Right cardiac atrium (tissue), 5 donors: Measurements from ENCODE around the gene ECE2. TPM values are rescaled to one million over a fixed set of nuclear protein-coding genes. Genes with fewer than 3 reads are reported as not detected.

Source experiments
- ATAC-seq, 2 donors: fragments of 200-7000 bp; cut with Tn5 transposase; one replicate each; pipeline versions ENCODE4 v1.8.0 to v1.9.1; 2020; ENCODE audit warnings: moderate library complexity in 2 of 2, mild to moderate bottlenecking in 1 of 2
- DNase-seq, 3 donors: peaks; one replicate each; pipeline ENCODE4 v3.0.0-alpha.2; 2020
- H3K27ac ChIP-seq: one replicate; pipeline ENCODE4 v1.5.1; 2013; ENCODE audit warnings: mild to moderate bottlenecking, low read length, control low read depth, moderate library complexity
- H3K27me3 ChIP-seq: one replicate; pipeline ENCODE4 v1.6.1; 2013; ENCODE audit not compliant: control insufficient read depth, insufficient read depth
- H3K4me1 ChIP-seq: one replicate; pipeline ENCODE4 v1.6.1; 2013; ENCODE audit warnings: low read length; ENCODE audit not compliant: control insufficient read depth, insufficient read depth
- H3K4me3 ChIP-seq: one replicate; pipeline ENCODE4 v1.5.1; 2013; ENCODE audit warnings: low read length, control low read depth
- H3K9me3 ChIP-seq: one replicate; pipeline ENCODE4 v1.6.1; 2013; ENCODE audit warnings: low read length; ENCODE audit not compliant: control insufficient read depth
- whole genome bisulfite sequencing: extraction: QIAGEN DNeasy Blood & Tissue Kit; methylation state at CpG from one replicate; pipeline ENCODE4 v1.1.7; 2013; 5-methylcytosine and 5-hydroxymethylcytosine counted together
- intact Hi-C, 4 donors: fragments of 100-400 bp; cut with DNase I; formaldehyde crosslinking; loops; one replicate each; pipeline versions ENCODE4 v1.11.0 to v1.14.0; 2022 to 2023
- polyA plus RNA-seq: library from polyadenylated mRNA; stranded (reverse); fragments of 200-250 nt; gene quantifications from one replicate; pipeline ENCODE4 v1.2.3, GENCODE V29; 2013
- total RNA-seq, 4 donors: library from RNA; stranded (reverse); fragmentation: NEBNext Ultra II Directional; extraction: Animal tissue kit (Norgen Biotek cat#: 25700); gene quantifications; one replicate each; pipeline ENCODE4 v1.2.1, GENCODE V29; 2021
- donor health status: healthy with polysubstance abuse.
- donor health status: DM: no; HTN: yes; CAD: no.
- donor health status: DM: no; HTN: no; CAD: no.
- donor health status: DM: no; HTN: yes; CAD: no; lungs with severe emphysema.
- donor health status: DM: yes; HTN: yes; CAD: no.

Gene ECE2
- total and polyA plus RNA-seq, 5 donors = 1.2 to 6.6 (median 2.6) TPM

DNA sequence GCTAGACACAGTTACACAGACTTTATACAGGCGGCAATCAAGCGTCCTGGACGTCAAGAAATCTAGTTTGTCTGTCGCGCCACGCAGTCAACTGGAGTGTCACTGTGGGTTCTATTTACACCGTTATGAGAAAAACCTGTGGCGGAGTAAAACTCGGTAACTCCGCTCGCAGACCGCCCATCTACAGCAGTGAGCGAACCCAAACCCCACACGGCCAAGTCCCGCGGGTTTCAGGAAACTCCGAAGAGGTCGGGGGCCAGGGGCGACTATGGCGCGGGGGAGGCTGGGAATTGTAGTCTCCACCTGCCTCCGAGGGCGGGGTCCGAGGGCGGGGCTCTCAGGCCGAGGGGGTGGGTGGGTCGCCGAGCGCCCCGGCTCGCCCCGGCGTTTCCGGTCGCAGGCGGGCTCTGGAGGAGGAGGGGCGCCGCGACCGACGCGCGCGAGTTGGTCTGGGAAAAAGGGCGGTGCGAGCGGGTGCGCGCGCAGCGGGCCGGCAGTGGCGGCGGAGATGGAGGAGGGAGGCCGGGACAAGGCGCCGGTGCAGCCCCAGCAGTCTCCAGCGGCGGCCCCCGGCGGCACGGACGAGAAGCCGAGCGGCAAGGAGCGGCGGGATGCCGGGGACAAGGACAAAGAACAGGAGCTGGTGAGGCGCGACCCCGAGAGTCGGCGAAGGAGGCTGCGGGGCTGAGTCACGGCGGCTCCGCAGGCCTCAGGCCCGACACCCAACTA is 23.1 kb downstream of the ECE2 start, which contains the start of gene PSMD2:
PSMD2 (plus strand) TSS at position 483 of the 729 bp plus-strand sequence; CDS start at position 509, 26 bp downstream.
- under 1% methylated on average over 78 of the region's 78 CpGs for WGBS
- Histone ChIP-seq H3K9me3 (no peaks in the 10 kb centered on the region), H3K4me3 (peak within 1 kb of the TSS; percentile 89), H3K27ac (peak within 1 kb of the TSS; percentile 89), H3K27me3 (no peaks in the 10 kb centered on the region), H3K4me1 (peaks cover 3% of the 10 kb centered on the region)
- intact Hi-C loops = loop anchor here in 2 of 4 donors (10.0 kb wide), 2 partner anchors 74 to 114 kb away; partner anchors contain the start of genes ABCF3 (in 1 of the 2) and VWA5B2 (in 1 of the 2)
- DNase-seq (peak; percentile 98 to 99 (median 99)), ATAC-seq (peak; percentile 99)

DNA sequence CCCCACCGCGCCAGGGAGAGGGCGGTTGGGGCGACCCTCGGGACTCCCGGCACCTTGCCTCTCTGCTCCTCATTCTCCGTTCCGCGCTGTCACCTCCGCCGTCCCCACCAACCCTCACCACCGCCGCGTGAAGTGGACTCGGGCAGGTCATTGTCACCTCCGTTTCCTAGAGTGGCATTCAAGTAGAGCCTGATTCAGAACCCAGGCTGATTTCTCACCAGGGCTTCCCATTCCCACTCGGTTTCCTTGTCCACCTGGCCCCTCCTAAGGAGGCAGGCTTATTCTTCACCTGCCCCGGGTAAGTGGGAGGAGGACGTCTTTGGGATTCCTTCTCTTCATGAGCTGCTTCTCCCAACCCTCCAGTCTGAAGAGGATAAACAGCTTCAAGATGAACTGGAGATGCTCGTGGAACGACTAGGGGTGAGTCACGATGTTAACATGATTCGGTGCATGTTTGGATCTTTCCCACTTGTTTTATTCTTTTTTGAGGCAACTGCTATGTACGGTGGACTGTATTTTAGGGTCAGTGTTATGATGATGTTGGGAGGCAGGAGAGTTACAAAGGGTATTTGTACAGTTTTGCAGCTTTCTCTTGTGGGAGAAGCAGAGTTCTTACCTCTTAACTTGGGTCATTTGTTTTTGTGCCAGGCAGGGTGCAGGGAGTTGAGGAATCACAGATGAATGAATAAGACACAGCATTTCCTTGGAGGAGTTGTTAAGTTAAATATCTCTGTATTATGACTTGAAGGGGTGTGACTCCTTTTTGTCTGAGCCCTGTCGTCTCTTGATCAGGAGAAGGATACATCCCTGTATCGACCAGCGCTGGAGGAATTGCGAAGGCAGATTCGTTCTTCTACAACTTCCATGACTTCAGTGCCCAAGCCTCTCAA is 23.9 kb downstream of the ECE2 start:
- H3K27me3 ChIP-seq = no peaks in the 10 kb centered on the region
- peaks cover 3% of the 10 kb centered on the region for H3K4me1 ChIP-seq
- H3K9me3 ChIP-seq = no peaks in the 10 kb centered on the region
- H3K4me3 ChIP-seq = peak overlapping the region; percentile 78
- DNase-seq (no peak), ATAC-seq (no peak)
- 16% methylated on average over 29 of the region's 29 CpGs for WGBS
- peak overlapping the region; percentile 4 for H3K27ac ChIP-seq
- intact Hi-C loops = loop anchor here in 2 of 4 donors (10.0 kb wide), 2 partner anchors 75 to 115 kb away; partner anchors contain the start of genes ABCF3 (in 1 of the 2) and VWA5B2 (in 1 of the 2)

- H3K27ac ChIP-seq = no peak overlapping the region
- no peaks in the 10 kb centered on the region for H3K9me3 ChIP-seq
- H3K27me3 ChIP-seq = no peaks in the 10 kb centered on the region
- peaks cover 3% of the 10 kb centered on the region for H3K4me1 ChIP-seq
- intact Hi-C loops = no loop called here
- ATAC-seq (no peak), DNase-seq (no peak)
- WGBS = 71% methylated on average over 3 of the region's 3 CpGs
- H3K4me3 ChIP-seq = peak overlapping the region; percentile 78
These were observed 24.5 kb downstream of the ECE2 start for GRCh38 chr3:184300378-184300720.

DNA sequence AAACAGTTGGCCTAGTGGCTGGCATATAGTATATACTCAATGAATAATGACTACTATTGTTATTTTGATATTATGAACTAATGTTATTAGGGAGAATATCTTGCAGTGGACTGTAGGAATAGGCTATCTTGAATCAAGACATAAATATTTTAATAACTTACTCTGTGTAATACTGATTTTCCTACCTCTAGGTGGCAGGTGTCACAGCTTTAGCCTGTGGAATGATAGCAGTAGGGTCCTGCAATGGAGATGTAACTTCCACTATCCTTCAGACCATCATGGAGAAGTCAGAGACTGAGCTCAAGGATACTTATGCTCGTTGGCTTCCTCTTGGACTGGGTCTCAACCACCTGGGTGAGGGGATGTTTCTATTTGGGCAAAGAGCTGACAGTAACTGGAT is 29.8 kb downstream of the ECE2 start:
- Histone ChIP-seq H3K4me1 (no peaks in the 10 kb centered on the region), H3K4me3 (no peak overlapping the region), H3K9me3 (no peaks in the 10 kb centered on the region), H3K27ac (no peak overlapping the region), H3K27me3 (no peaks in the 10 kb centered on the region)
- 55% methylated on average over 1 of the region's 1 CpG for WGBS
- ATAC-seq (no peak), DNase-seq (no peak)
- intact Hi-C loops = no loop called here

- H3K4me3 ChIP-seq = no peak overlapping the region
- no peak for DNase-seq
- H3K9me3 ChIP-seq = no peaks in the 10 kb centered on the region
- intact Hi-C loops = no loop called here
- no peak for ATAC-seq
- WGBS = 90% methylated on average over 4 of the region's 4 CpGs
- H3K4me1 ChIP-seq = no peaks in the 10 kb centered on the region
- no peak overlapping the region for H3K27ac ChIP-seq
- no peaks in the 10 kb centered on the region for H3K27me3 ChIP-seq
These were observed 30.6 kb downstream of the ECE2 start for GRCh38 chr3:184306341-184306972.

GRCh38 chr3:184307915-184308314 is 32.1 kb downstream of the ECE2 start:
- WGBS = 94% methylated on average over 9 of the region's 9 CpGs
- Histone ChIP-seq H3K4me1 (no peaks in the 10 kb centered on the region), H3K9me3 (no peaks in the 10 kb centered on the region), H3K4me3 (no peak overlapping the region), H3K27me3 (no peaks in the 10 kb centered on the region), H3K27ac (no peak overlapping the region)
- intact Hi-C loops = no loop called here
- ATAC-seq (no peak), DNase-seq (peak in 1 of 3 donors; percentile 3)

- no peaks in the 10 kb centered on the region for H3K4me1 ChIP-seq
- 60% methylated on average over 7 of the region's 7 CpGs for WGBS
- no peak for ATAC-seq
- H3K27me3 ChIP-seq = no peaks in the 10 kb centered on the region
- H3K9me3 ChIP-seq = no peaks in the 10 kb centered on the region
- intact Hi-C loops = no loop called here
- no peak for DNase-seq
- H3K4me3 ChIP-seq = no peak overlapping the region
- H3K27ac ChIP-seq = no peak overlapping the region
These were observed 32.9 kb downstream of the ECE2 start for GRCh38 chr3:184308744-184309143.

GRCh38 chr3:184311633-184312032 is 35.8 kb downstream of the ECE2 start:
- intact Hi-C loops = no loop called here
- no peak for ATAC-seq

GRCh38 chr3:184314363-184314699 is 38.5 kb downstream of the ECE2 start, which contains the start of gene EIF4G1:
TSS of gene EIF4G1 (plus strand) at chr3:184314606. CDS start at chr3:184315797, 1,191 bp downstream.
- intact Hi-C loops = loop anchor here in 1 of 4 donors (2.0 kb wide), 1 partner anchor 48 kb away; no protein-coding TSS in a partner anchor
- Histone ChIP-seq H3K27me3 (no peaks in the 10 kb centered on the region), H3K9me3 (no peaks in the 10 kb centered on the region), H3K4me1 (peaks cover 12% of the 10 kb centered on the region), H3K27ac (peak within 1 kb of the TSS; percentile 97), H3K4me3 (peak within 1 kb of the TSS; percentile 98)
- WGBS = under 1% methylated on average over 40 of the region's 40 CpGs
- DNase-seq = peak; percentile 96 to 98 (median 98)
- peak; percentile 84 to 94 for ATAC-seq

More at GRCh38 chr3:184311633-184312032, 35.8 kb downstream of the ECE2 start:
- Histone ChIP-seq H3K27ac (no peak overlapping the region), H3K4me3 (no peak overlapping the region), H3K27me3 (no peaks in the 10 kb centered on the region), H3K9me3 (no peaks in the 10 kb centered on the region), H3K4me1 (peaks cover 3% of the 10 kb centered on the region)
- no peak for DNase-seq

DNA sequence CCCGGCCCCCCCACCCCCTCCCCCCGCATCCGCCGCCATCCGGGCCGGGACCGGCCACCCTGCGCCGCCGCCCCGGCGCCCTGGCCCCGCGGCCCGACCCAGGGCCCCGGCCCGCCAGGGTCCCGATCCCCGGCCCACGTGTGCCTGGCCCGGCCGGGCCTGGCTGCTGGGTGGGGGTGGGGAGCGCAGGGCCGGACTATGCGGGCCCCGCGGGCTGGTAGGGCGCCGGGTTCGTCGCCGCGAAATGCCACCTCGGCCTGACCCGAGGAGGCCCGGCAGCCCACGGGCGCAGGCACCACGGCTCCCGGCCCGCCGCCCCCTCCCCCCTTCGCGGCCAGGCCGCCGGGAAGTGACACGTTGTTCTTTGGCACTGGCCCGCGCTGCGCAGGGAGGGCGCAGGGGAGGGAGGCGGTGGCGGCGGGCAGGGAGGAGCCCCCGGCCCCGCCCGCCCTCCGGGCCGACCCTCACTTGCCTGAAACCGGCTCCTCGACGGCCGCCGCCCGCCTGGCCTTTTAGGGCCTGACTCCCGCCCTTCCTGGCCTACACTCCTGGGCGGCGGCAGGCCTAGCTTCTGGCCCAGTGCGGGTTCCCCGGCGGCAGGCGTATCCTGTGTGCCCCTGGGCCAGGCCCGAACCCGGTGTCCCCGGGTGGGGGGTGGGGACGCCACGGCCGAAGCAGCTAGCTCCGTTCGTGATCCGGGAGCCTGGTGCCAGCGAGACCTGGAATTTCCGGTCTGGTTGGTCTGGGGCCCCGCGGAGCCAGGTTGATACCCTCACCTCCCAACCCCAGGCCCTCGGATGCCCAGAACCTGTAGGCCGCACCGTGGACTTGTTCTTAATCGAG is 39.1 kb downstream of the ECE2 start:
- peak; percentile 95 to 97 (median 96) for DNase-seq
- Histone ChIP-seq H3K4me3 (peak overlapping the region; percentile 98), H3K27ac (peak overlapping the region; percentile 97), H3K9me3 (no peaks in the 10 kb centered on the region), H3K27me3 (no peaks in the 10 kb centered on the region), H3K4me1 (peaks cover 17% of the 10 kb centered on the region)
- under 1% methylated on average over 88 of the region's 89 CpGs for WGBS
- peak; percentile 86 to 90 for ATAC-seq
- intact Hi-C loops = loop anchor here in 1 of 4 donors (2.0 kb wide), 1 partner anchor 48 kb away; no protein-coding TSS in a partner anchor
